ENCODE data around the gene DHX30.

GRCh38 chr3:47758261-47759025 lies 44.5 kb upstream of the DHX30 start:
- TF ChIP-seq ZNF629 (tag by site-specific recombination; IDR thresholded peaks at IDR 0.05): no peak
- no peak for TF ChIP-seq TCF7L2 (IDR thresholded peaks at IDR 0.05; ENCODE audit: borderline replicate concordance, low read depth, low read length)
- no peak for TF ChIP-seq ZSCAN30 (tag by site-specific recombination; IDR thresholded peaks at IDR 0.05)
- TF ChIP-seq CTCF (tag by site-specific recombination; IDR thresholded peaks at IDR 0.05): no peak
- no peak for TF ChIP-seq ZNF777 (tag by site-specific recombination; IDR thresholded peaks at IDR 0.05; ENCODE audit: borderline replicate concordance)
- no peak for TF ChIP-seq YY1 (tag by site-specific recombination; IDR thresholded peaks at IDR 0.05)
- no peak for TF ChIP-seq ZNF514 (tag by site-specific recombination; IDR thresholded peaks at IDR 0.05)
- no peak for TF ChIP-seq EGR2 (tag by site-specific recombination; IDR thresholded peaks at IDR 0.05; ENCODE audit: low read depth)
